HCT116 (cell line): ENCODE data around the gene OLFML1. TPM values are rescaled to one million over a fixed set of nuclear protein-coding genes. Genes with fewer than 3 reads are reported as not detected.

ENCODE experiments used
- ATAC-seq: fragments of 200-7000 bp; cut with Tn5 transposase; 2 replicates; pipeline ENCODE4 v1.9.1; 2020; ENCODE audit warnings: mild to moderate bottlenecking, moderate library complexity
- BruUV-seq: library from RNA; stranded (reverse); fragments of 400-500 nt; replicated peaks from 2 replicates; lab custom pipeline; 2021; lab: Mats Ljungman, UMichigan
- CTCF ChIA-PET: fragments of 300-600 bp; sonication (Branson Sonifier 250); formaldehyde crosslinking; loops from one replicate; lab custom pipeline; 2021; ENCODE audit warnings: antibody characterized with exemption; lab: Charles Lee
- POLR2A ChIA-PET: fragments of 300-600, 350-600 bp; sonication (Branson Sonifier 250); formaldehyde crosslinking; loops from one replicate; lab custom pipeline; 2021; ENCODE audit warnings: antibody characterized with exemption; lab: Charles Lee
- RAD21 ChIA-PET, 2 experiments: fragments of 300-600 bp; sonication (Branson Sonifier 250); formaldehyde crosslinking; loops; one replicate each; lab custom pipeline; 2023; ENCODE audit warnings: low total read pairs in 2 of 2; ENCODE audit not compliant: uncharacterized antibody in 2 of 2, unreplicated experiment in 2 of 2, low non-redundant PET in 1 of 2; lab: Charles Lee
- DNase-seq: peaks from one replicate; pipeline ENCODE4 v3.0.0-alpha.2; 2010; ENCODE audit warnings: low read depth, low spot score
- H2AFZ ChIP-seq: fragments of 200-600 bp; shearing (Covaris generic), sonication (generic); 2 replicates; pipeline ENCODE4 v1.6.1; 2017; ENCODE audit warnings: low read depth, mixed run types, mixed read lengths, antibody characterized with exemption, low read length; ENCODE audit not compliant: poor library complexity, severe bottlenecking
- H3K27ac ChIP-seq: 2 replicates; pipeline ENCODE4 v1.5.1; 2012; ENCODE audit warnings: low read depth, low read length
- H3K27me3 ChIP-seq: fragments of 200-600 bp; sonication (generic); 2 replicates; pipeline ENCODE4 v1.6.1; 2016; ENCODE audit warnings: mixed run types, low read length, mixed read lengths; ENCODE audit not compliant: insufficient read depth
- H3K36me3 ChIP-seq, 2 experiments: fragments of 200-500 bp in 1 of 2; fragments of 200-600 bp in 1 of 2; sonication (Bioruptor generic) in 1 of 2; sonication (generic) in 1 of 2; 2 replicates each; pipeline versions ENCODE4 v1.5.1 to v1.6.1; 2014 to 2016; ENCODE audit warnings: low read length in 2 of 2, inconsistent platforms in 1 of 2, mixed read lengths in 1 of 2, mixed run types in 1 of 2; ENCODE audit not compliant: insufficient read depth in 2 of 2, control insufficient read depth in 1 of 2
- H3K4me1 ChIP-seq, 2 experiments: fragments of 200-600 bp in 1 of 2; sonication (generic) in 1 of 2; 2 replicates each; pipeline versions ENCODE4 v1.5.1 to v1.6.1; 2012 to 2017; ENCODE audit warnings: low read length in 2 of 2, inconsistent platforms in 1 of 2, mild to moderate bottlenecking in 1 of 2, mixed read lengths in 1 of 2, mixed run types in 1 of 2, moderate library complexity in 1 of 2; ENCODE audit not compliant: insufficient read depth in 2 of 2, control insufficient read depth in 1 of 2
- H3K4me2 ChIP-seq: fragments of 200-600 bp; sonication (generic); 2 replicates; pipeline ENCODE4 v1.6.1; 2017; ENCODE audit warnings: mixed run types, low read length, mixed read lengths
- H3K4me3 ChIP-seq, 2 experiments: fragments of 200-600 bp in 1 of 2; sonication (generic) in 1 of 2; replicated peaks in 1 of 2; 2 replicates each; pipeline ENCODE4 v1.5.1; 2011 to 2016; ENCODE audit warnings: low read length in 2 of 2, control low read depth in 1 of 2, low read depth in 1 of 2, mild to moderate bottlenecking in 1 of 2, mixed read lengths in 1 of 2, mixed run types in 1 of 2
- H3K79me2 ChIP-seq: fragments of 200-600 bp; sonication (generic); 2 replicates; pipeline ENCODE4 v1.6.1; 2017; ENCODE audit warnings: mild to moderate bottlenecking, mixed run types, low read length, moderate library complexity, mixed read lengths; ENCODE audit not compliant: insufficient read depth
- H3K9ac ChIP-seq: fragments of 200-600 bp; sonication (generic); 2 replicates; pipeline ENCODE4 v1.6.1; 2016; ENCODE audit warnings: low read length, mixed read lengths
- H3K9me2 ChIP-seq: fragments of 200-600 bp; sonication (generic), shearing (Covaris generic); 2 replicates; pipeline ENCODE4 v1.6.1; 2017; ENCODE audit warnings: mixed run types, mild to moderate bottlenecking, moderate library complexity; ENCODE audit not compliant: insufficient read depth
- H3K9me3 ChIP-seq, 2 experiments: fragments of 200-500 bp in 1 of 2; fragments of 200-600 bp in 1 of 2; sonication (Bioruptor generic) in 1 of 2; sonication (generic) in 1 of 2; 2 replicates each; pipeline ENCODE4 v1.6.1; 2014 to 2017; ENCODE audit warnings: low read length in 2 of 2, mixed read lengths in 2 of 2, inconsistent platforms in 1 of 2, low read depth in 1 of 2, mild to moderate bottlenecking in 1 of 2, mixed run types in 1 of 2, moderate library complexity in 1 of 2; ENCODE audit not compliant: control insufficient read depth in 1 of 2, insufficient read depth in 1 of 2
- H4K20me1 ChIP-seq: fragments of 200-600 bp; sonication (generic), shearing (Covaris generic); 2 replicates; pipeline ENCODE4 v1.6.1; 2017; ENCODE audit warnings: mixed run types, mild to moderate bottlenecking, moderate library complexity; ENCODE audit not compliant: insufficient read depth
- CBX3 ChIP-seq: IDR thresholded peaks from 2 replicates; pipeline ENCODE4 v1.6.1; 2012; ENCODE audit warnings: low read depth
- CEBPB ChIP-seq: IDR thresholded peaks from 2 replicates; pipeline ENCODE4 v1.6.1; 2012; ENCODE audit warnings: low read depth
- EGR1 ChIP-seq: IDR thresholded peaks from 2 replicates; pipeline ENCODE4 v1.6.1; 2012; ENCODE audit warnings: low read depth
- ELF1 ChIP-seq: IDR thresholded peaks from 2 replicates; pipeline ENCODE4 v1.6.1; 2012; ENCODE audit warnings: low read depth, borderline replicate concordance
- EZH2phosphoT487 ChIP-seq: fragments of 200-600 bp; IDR thresholded peaks from 2 replicates; pipeline ENCODE4 v1.6.1; 2018; ENCODE audit warnings: antibody characterized with exemption, borderline replicate concordance
- FOSL1 ChIP-seq: IDR thresholded peaks from 2 replicates; pipeline ENCODE4 v1.6.1; 2012; ENCODE audit warnings: low read depth
- POLR2AphosphoS5 ChIP-seq: IDR thresholded peaks from 2 replicates; pipeline ENCODE4 v1.6.1; 2011; ENCODE audit warnings: mild to moderate bottlenecking, low read depth, low read length, moderate library complexity
- SIN3A ChIP-seq: IDR thresholded peaks from 2 replicates; pipeline ENCODE4 v1.6.1; 2012; ENCODE audit warnings: low read depth
- SP1 ChIP-seq: IDR thresholded peaks from 2 replicates; pipeline ENCODE4 v1.6.1; 2012; ENCODE audit warnings: low read depth
- SRF ChIP-seq: IDR thresholded peaks from 2 replicates; pipeline ENCODE4 v1.6.1; 2012; ENCODE audit warnings: low read depth
- TCF7L2 ChIP-seq: IDR thresholded peaks from 2 replicates; pipeline ENCODE4 v1.7.0; 2011; ENCODE audit warnings: borderline replicate concordance, inconsistent platforms; ENCODE audit not compliant: insufficient read depth, insufficient read length; ENCODE audit errors: extremely low read depth
- YY1 ChIP-seq: IDR thresholded peaks from 2 replicates; pipeline ENCODE4 v1.6.1; 2011; ENCODE audit warnings: low read length, low read depth, moderate library complexity, mild to moderate bottlenecking; ENCODE audit not compliant: insufficient replicate concordance; ENCODE audit errors: extremely low read depth
- ZNF274 ChIP-seq: fragments of 200-500 bp; sonication (Bioruptor generic); IDR thresholded peaks from 2 replicates; pipeline ENCODE4 v1.6.1; 2014; ENCODE audit warnings: mild to moderate bottlenecking, low read depth, low read length, inconsistent platforms
- intact Hi-C: fragments of 100-400 bp; cut with micrococcal nuclease; formaldehyde crosslinking; loops from 2 replicates; pipeline ENCODE4 v1.10.0; 2022
- total RNA-seq: library from RNA; stranded (reverse); gene quantifications from one replicate; pipeline ENCODE4 v1.2.1, GENCODE V29; 2021; ENCODE audit not compliant: unreplicated experiment
- TF ChIP-seq, protein P1 (sequence below): IDR thresholded peaks from 2 replicates; pipeline ENCODE4 v1.6.1; 2012; ENCODE audit warnings: low read depth
- TF ChIP-seq, protein P2 (sequence below): IDR thresholded peaks from 2 replicates; pipeline ENCODE4 v1.6.1; 2011; ENCODE audit warnings: mild to moderate bottlenecking, low read length, moderate library complexity; ENCODE audit not compliant: insufficient replicate concordance; ENCODE audit errors: extremely low read depth
- TF ChIP-seq, protein P3 (sequence below): IDR thresholded peaks from 2 replicates; pipeline ENCODE4 v1.6.1; 2012

Gene OLFML1
- total RNA-seq, 1 experiment from 2014 or later: not detected

DNA sequence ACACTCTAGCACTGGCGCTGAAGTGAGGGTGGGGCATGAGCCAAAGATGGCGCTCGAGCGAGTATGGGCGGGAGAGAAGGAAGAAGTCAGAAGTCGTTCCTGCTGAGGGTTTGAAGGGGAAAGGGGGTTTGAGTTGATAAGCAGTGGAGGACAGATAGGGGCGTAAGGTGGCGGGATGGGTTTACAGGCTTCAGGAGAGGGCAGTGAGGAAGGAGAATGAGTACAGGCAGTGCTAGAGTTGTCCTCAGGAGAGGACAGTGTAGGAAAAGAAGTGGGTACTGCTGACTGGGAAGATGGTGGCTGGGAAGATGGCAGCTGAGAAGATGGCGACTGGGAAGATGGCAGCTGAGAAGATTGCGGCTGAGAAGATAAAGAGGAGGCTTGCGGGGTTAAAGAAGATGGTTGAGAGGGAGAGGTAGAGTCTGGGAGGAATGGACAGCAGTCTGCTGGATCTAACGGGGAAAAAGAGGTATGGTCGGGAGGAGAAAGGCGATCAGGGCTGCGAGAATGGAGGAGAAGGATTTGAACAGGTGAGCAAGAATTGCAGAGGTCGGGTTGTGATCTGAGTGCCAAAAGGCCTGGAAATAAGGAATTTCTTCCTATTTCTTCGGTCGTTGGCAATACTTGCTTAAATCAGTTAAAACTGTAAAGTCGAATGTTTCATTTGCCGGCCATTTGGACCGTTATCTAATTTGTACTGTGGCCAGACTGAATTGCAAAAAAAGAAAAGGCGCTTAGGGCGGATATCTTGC lies 33.7 kb downstream of the OLFML1 start:
- no peak overlapping the region for H3K4me3 ChIP-seq
- CTCF ChIA-PET: no interaction called here
- intact Hi-C loops: no loop called here

More for the DNA sequence above, 33.7 kb downstream of the OLFML1 start:
- BruUV-seq: no TSS peak
- no peaks in the 10 kb centered on the region for H3K9me3 ChIP-seq
- TF ChIP-seq YY1 (no peak), SRF (no peak), EGR1 (no peak), POLR2AphosphoS5 (no peak), ELF1 (no peak), FOSL1 (no peak), SIN3A (no peak), SP1 (no peak), EZH2phosphoT487 (no peak), CEBPB (no peak), ZNF274 (no peak), TCF7L2 (no peak), CBX3 (no peak)
- TF ChIP-seq, protein P1, sequence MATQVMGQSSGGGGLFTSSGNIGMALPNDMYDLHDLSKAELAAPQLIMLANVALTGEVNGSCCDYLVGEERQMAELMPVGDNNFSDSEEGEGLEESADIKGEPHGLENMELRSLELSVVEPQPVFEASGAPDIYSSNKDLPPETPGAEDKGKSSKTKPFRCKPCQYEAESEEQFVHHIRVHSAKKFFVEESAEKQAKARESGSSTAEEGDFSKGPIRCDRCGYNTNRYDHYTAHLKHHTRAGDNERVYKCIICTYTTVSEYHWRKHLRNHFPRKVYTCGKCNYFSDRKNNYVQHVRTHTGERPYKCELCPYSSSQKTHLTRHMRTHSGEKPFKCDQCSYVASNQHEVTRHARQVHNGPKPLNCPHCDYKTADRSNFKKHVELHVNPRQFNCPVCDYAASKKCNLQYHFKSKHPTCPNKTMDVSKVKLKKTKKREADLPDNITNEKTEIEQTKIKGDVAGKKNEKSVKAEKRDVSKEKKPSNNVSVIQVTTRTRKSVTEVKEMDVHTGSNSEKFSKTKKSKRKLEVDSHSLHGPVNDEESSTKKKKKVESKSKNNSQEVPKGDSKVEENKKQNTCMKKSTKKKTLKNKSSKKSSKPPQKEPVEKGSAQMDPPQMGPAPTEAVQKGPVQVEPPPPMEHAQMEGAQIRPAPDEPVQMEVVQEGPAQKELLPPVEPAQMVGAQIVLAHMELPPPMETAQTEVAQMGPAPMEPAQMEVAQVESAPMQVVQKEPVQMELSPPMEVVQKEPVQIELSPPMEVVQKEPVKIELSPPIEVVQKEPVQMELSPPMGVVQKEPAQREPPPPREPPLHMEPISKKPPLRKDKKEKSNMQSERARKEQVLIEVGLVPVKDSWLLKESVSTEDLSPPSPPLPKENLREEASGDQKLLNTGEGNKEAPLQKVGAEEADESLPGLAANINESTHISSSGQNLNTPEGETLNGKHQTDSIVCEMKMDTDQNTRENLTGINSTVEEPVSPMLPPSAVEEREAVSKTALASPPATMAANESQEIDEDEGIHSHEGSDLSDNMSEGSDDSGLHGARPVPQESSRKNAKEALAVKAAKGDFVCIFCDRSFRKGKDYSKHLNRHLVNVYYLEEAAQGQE: no peak
- TF ChIP-seq, protein P2, sequence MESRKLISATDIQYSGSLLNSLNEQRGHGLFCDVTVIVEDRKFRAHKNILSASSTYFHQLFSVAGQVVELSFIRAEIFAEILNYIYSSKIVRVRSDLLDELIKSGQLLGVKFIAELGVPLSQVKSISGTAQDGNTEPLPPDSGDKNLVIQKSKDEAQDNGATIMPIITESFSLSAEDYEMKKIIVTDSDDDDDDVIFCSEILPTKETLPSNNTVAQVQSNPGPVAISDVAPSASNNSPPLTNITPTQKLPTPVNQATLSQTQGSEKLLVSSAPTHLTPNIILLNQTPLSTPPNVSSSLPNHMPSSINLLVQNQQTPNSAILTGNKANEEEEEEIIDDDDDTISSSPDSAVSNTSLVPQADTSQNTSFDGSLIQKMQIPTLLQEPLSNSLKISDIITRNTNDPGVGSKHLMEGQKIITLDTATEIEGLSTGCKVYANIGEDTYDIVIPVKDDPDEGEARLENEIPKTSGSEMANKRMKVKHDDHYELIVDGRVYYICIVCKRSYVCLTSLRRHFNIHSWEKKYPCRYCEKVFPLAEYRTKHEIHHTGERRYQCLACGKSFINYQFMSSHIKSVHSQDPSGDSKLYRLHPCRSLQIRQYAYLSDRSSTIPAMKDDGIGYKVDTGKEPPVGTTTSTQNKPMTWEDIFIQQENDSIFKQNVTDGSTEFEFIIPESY: no peak
- TF ChIP-seq, protein P3, sequence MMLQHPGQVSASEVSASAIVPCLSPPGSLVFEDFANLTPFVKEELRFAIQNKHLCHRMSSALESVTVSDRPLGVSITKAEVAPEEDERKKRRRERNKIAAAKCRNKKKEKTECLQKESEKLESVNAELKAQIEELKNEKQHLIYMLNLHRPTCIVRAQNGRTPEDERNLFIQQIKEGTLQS: no peak
- no peaks in the 10 kb centered on the region for H3K36me3 ChIP-seq
- no peaks in the 10 kb centered on the region for H4K20me1 ChIP-seq
- no peak for ATAC-seq
- no peak overlapping the region for H3K27ac ChIP-seq
- H3K4me2 ChIP-seq: no peak overlapping the region
- no peaks in the 10 kb centered on the region for H3K9me2 ChIP-seq
- no peak for DNase-seq
- RAD21 ChIA-PET: no interaction called here
- H3K79me2 ChIP-seq: no peaks in the 10 kb centered on the region
- peaks cover 3 to 6% of the 10 kb centered on the region in 2 experiments; a peak in 3 of 4 replicates for H3K4me1 ChIP-seq
- no peaks in the 10 kb centered on the region; the same call in 1 of the 2 replicates for H3K27me3 ChIP-seq
- POLR2A ChIA-PET: no interaction called here
- H3K9ac ChIP-seq: no peak overlapping the region
- H2AFZ ChIP-seq: no peak overlapping the region
